GM12891 (cell line): ENCODE data around the gene SLX4IP.
"Not testable (repeated sequence)": the region's sequence is repeated elsewhere in the genome, so short reads cannot be mapped to it uniquely, and the experiment has no call there.

Source experiments
- DNase-seq: peaks from one replicate; pipeline ENCODE4 v3.0.0; 2011; ENCODE audit warnings: low spot score; ENCODE audit not compliant: insufficient read length
- FAIRE-seq: peaks from 2 replicates; lab custom pipeline; 2011; peaks lifted over from hg19 to GRCh38; lab: Jason Lieb, UNC
- PAX5 ChIP-seq: IDR thresholded peaks from 2 replicates; pipeline ENCODE4 v1.6.1; 2011; ENCODE audit warnings: low read length, moderate library complexity, mild to moderate bottlenecking; ENCODE audit not compliant: insufficient read depth, severe bottlenecking
- POLR2A ChIP-seq: IDR thresholded peaks from 2 replicates; pipeline ENCODE4 v1.6.1; 2011; ENCODE audit warnings: low read depth, low read length, control low read depth
- POLR2AphosphoS5 ChIP-seq: IDR thresholded peaks from 2 replicates; pipeline ENCODE4 v1.6.1; 2011; ENCODE audit warnings: low read depth, low read length, control low read depth
- POU2F2 ChIP-seq: IDR thresholded peaks from 2 replicates; pipeline ENCODE4 v1.6.1; 2011; ENCODE audit warnings: low read depth, mild to moderate bottlenecking, control low read depth, low read length, moderate library complexity
- SPI1 ChIP-seq: IDR thresholded peaks from 2 replicates; pipeline ENCODE4 v1.6.1; 2011; ENCODE audit warnings: low read depth, low read length, control low read depth
- TAF1 ChIP-seq: IDR thresholded peaks from 2 replicates; pipeline ENCODE4 v1.6.1; 2011; ENCODE audit warnings: low read depth, low read length, control low read depth

Gene SLX4IP

DNA sequence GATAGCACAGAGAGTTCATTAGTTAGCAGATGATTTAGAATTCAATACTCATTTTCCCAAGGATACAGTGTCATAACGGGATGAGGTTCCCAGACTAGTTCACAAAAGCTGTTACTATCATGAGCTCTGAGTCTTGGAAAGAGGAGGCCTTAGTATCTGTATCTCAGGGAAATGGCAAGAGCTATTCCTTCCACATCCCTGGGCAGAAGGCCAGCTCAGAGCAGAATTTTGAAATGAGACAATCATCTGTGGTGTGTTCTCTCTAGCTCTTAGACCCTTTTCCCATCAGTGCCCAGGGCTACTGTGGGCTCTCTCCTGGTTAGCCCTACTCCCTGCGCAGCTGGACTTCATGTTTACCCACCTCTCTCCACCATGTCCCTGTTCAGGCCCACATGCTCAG lies 174.2 kb downstream of the SLX4IP start:
- FAIRE-seq = no peak
- DNase-seq = no peak
- TF ChIP-seq POLR2AphosphoS5 (no peak), SPI1 (no peak), PAX5 (no peak), TAF1 (no peak), POLR2A (no peak), POU2F2 (no peak)

DNA sequence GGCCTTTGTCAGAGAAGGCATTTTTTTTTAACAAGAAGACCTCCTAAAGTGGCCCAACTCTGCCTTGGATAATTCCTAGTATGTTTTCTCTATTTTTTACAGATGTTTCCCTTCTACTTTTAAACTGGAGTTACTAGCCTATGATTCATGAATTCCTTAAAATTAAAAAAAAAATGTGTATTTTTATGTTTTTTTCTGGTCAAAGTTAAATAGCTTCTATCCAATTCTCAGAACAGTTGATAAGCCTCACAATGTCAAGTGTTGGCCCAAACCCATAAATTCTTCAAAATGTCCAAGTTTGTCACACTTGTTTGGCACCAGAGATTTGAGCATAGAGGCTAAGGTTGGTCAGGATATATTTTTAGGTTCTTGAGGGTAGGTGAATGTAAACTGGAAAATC lies 174.7 kb downstream of the SLX4IP start:
- TF ChIP-seq TAF1 (no peak), POLR2A (no peak), SPI1 (no peak), POLR2AphosphoS5 (no peak), PAX5 (no peak), POU2F2 (no peak)
- no peak for FAIRE-seq
- DNase-seq = no peak

DNA sequence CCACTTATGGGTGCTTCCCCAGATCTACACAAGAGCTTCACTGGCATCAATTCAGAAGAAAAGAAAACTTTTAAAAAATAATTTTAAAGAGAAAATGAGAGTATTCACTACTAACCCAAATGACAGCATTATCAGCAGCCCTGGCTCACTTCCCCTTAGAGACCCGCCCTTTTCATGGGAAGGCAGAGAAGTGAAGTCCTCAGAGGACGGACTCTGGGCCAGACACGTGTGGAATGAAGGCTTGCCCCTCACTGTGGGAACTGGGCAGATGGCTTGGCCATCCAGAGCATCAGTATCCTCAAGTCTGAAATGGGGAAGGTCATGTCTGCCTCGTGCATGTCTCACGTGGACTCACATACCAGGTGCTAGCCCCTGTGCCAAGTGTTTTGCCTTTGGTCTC lies 175.1 kb downstream of the SLX4IP start:
- TF ChIP-seq POLR2A = no peak
- TF ChIP-seq POLR2AphosphoS5 = no peak
- TF ChIP-seq PAX5 = no peak
- TF ChIP-seq POU2F2 = no peak
- TF ChIP-seq TAF1 = no peak
- no peak for TF ChIP-seq SPI1
- FAIRE-seq (no peak), DNase-seq (no peak)

DNA sequence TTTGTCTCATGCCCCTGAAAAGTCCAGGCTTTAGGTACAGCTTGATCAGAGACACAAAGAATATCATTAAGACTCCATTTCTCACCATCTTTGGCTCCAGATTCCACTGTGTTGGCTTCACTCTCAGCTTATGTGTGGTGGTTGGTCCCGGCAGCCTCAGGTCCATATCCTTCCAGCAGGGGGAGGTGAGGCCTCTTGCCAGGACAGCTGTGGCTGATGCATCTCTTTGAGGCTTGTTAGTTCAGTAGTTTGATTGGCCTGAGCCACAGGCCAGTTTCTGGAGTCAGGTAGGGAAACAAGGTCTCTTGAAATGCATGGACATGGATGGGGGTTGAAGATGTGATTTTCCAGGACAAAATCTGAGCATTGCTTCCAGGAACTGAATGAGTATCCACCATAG lies 176.3 kb downstream of the SLX4IP start:
- DNase-seq (peak; percentile 25), FAIRE-seq (no peak)
- no peak for TF ChIP-seq TAF1
- no peak for TF ChIP-seq POLR2AphosphoS5
- TF ChIP-seq PAX5 = no peak
- no peak for TF ChIP-seq POU2F2
- no peak for TF ChIP-seq SPI1
- TF ChIP-seq POLR2A = no peak

DNA sequence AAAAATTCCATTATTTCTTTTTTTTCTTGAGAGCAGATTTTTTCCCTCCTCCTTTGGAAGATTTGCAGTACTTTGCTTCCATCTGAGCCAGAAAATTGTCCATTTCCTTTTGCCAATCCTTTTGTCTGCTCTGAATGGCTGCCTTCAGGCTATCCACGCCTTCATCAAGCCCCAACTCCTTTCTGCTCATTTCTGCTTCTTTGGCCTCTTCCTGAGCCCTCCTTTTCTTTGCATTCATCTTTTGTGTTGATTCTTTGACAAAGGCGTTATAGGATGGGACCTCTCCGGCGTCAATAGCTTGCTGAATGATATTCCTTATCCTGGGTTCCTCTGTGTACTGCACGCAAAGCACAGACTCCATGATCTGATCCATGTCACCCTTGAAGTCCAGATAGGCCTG lies 178.3 kb downstream of the SLX4IP start:
- not testable (repeated sequence) for FAIRE-seq, DNase-seq

DNA sequence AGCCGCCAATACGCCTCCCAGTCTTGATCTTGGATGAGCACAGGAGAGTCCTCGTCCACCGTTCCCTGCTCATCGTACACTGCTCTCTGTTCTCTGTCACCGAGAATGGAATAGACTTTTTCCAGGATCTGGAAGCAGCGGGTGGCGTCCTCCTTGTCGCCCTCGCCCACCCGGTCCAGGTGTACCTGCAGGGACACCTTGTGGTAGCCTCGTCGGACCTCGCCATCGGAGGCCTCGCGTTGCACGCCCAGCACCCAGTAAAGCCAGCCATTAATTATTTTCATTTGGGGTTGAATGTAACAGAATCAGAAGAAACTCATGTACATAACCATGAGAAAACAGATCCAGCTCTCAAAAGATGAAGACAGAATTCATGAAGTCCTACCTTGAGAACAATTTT lies 178.8 kb downstream of the SLX4IP start:
- DNase-seq (no peak), FAIRE-seq (no peak)
- TF ChIP-seq POLR2AphosphoS5 (no peak), POU2F2 (no peak), POLR2A (no peak), SPI1 (no peak), TAF1 (no peak), PAX5 (no peak)

DNA sequence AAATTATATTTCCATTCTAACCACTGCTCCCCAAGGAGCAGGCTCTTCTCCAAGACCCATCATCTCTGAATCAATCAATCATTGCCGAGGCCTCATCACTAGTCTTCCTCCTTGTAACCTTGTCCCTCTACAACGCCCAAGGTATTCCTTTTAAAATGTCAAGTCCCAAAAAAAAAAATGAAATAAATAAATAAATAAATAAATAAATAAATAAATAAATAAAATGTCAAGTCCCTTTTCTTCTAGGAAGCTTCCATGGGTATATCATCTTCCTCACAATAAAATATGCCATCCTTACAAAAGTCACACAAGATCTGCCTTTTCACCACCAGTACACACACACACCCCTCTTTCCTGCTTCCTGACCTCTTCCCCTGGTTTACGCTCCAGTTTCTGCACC lies 181.1 kb downstream of the SLX4IP start:
- TF ChIP-seq POU2F2 (no peak), POLR2A (no peak), TAF1 (no peak), SPI1 (no peak), POLR2AphosphoS5 (no peak), PAX5 (no peak)
- no peak for DNase-seq
- FAIRE-seq = no peak

DNA sequence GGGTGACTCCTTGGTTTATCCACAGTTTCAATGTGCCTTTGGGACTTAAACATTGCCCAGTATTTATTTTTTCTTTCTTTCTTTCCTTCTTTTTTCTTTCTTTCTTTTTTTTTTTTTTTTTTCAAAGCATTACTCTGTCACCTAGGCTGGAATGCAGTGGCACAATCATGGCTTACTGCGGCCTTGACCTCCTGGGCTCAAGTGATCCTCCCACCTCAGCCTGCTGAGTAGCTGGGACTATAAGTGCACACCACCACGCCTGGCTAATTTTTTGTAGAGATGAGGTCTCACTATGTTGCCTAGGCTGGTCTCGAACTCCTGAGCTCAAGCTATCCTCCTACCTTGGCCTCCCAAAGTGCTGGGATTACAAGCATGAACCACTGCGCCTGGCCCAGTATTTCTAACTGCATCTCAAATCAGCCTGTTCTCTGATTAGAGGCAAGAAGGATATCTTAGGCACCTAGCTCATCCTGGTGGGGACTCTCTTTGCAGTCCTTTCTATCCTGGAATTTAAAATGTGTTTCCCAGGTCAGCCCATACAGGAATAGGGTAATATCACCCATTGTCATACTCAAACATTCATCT lies 182.5 kb downstream of the SLX4IP start:
- not testable (repeated sequence) for FAIRE-seq, DNase-seq

DNA sequence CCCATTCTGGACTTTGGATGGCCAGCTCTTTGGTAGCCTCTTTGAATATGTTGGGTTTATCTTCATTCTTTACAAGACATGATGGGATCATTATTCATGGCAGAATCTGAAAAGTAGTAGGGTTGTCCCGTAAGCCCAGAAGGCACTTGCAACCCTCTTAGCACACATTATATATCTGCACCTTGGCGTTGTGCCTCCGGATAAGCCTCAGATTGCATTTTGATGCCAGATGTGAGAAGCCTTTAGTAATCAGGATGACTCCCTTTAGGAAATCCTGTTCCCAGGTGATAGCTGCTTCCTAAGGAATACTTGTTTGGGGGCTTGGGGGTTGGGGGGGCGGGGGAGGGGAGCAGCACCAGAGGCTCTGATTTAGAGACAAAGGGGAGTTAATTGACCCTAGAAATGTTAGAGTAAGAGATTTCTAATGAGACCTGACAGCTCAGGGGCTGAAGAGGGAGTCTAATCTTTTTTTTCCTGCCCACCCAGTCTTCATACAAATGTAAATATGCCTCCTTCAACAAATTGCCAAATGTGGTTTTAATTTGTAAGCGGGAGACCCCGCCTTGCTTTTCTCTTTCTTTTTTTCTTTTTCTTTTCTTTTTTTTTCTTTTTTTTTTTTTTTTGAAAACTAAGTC lies 183.6 kb downstream of the SLX4IP start:
- no peak for FAIRE-seq
- DNase-seq = no peak
- TF ChIP-seq POLR2A (no peak), TAF1 (no peak)

DNA sequence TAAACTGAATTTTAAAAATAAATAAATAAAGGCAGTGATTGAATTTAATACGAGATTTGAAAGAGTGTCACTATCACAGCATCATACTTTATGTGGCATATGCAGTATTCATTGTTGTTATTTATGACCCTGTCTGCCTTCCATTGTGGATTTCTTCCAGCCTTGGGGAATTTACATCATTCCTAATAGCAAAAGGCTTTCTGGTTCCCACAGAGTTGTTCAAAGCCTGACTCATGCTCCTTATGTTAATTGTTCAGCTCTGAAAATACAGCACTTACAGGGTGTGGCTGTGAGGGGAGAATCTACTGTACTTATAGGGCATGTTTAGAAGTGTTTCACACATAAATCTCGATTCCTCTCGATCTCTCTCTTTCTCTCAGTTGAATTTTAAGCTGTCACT lies 184.3 kb downstream of the SLX4IP start:
- TF ChIP-seq TAF1 = no peak
- no peak for TF ChIP-seq POLR2A
- no peak for TF ChIP-seq PAX5
- TF ChIP-seq POU2F2 = no peak
- TF ChIP-seq POLR2AphosphoS5 = no peak
- no peak for TF ChIP-seq SPI1
- FAIRE-seq (no peak), DNase-seq (no peak)
